ENCODE measurements around the gene CYP11A1.

CYP11A1 gene

GRCh38 chr15:74394090-74394846 lies 26.8 kb upstream of the CYP11A1 start:
- TF ChIP-seq POLR2AphosphoS5 (IDR thresholded peaks at IDR 0.05; ENCODE audit: low read depth, low read length) (no peak), REST (IDR thresholded peaks at IDR 0.05; ENCODE audit: insufficient read depth in 1 of 2, low read depth in 2 of 2, low read length in 2 of 2) (no peak), FOXP2 (optimal IDR thresholded peaks at IDR 0.05; ENCODE audit: borderline replicate concordance, extremely low read depth, extremely low read length, insufficient read depth) (no peak), SIN3A (IDR thresholded peaks at IDR 0.05; ENCODE audit: borderline replicate concordance, insufficient read depth, low read length) (no peak), TAF1 (IDR thresholded peaks at IDR 0.05; ENCODE audit: borderline replicate concordance, insufficient read depth, low read length) (no peak)

GRCh38 chr15:74393423-74393822 lies 26.0 kb upstream of the CYP11A1 start:
- TF ChIP-seq SIN3A (IDR thresholded peaks at IDR 0.05; ENCODE audit: borderline replicate concordance, insufficient read depth, low read length) (no peak), POLR2AphosphoS5 (IDR thresholded peaks at IDR 0.05; ENCODE audit: low read depth, low read length) (no peak), FOXP2 (optimal IDR thresholded peaks at IDR 0.05; ENCODE audit: borderline replicate concordance, extremely low read depth, extremely low read length, insufficient read depth) (no peak), TAF1 (IDR thresholded peaks at IDR 0.05; ENCODE audit: borderline replicate concordance, insufficient read depth, low read length) (no peak), REST (IDR thresholded peaks at IDR 0.05; ENCODE audit: insufficient read depth in 1 of 2, low read depth in 2 of 2, low read length in 2 of 2) (no peak)

- TF ChIP-seq REST (IDR thresholded peaks at IDR 0.05; ENCODE audit: insufficient read depth in 1 of 2, low read depth in 2 of 2, low read length in 2 of 2) (no peak), POLR2AphosphoS5 (IDR thresholded peaks at IDR 0.05; ENCODE audit: low read depth, low read length) (no peak), SIN3A (IDR thresholded peaks at IDR 0.05; ENCODE audit: borderline replicate concordance, insufficient read depth, low read length) (no peak), TAF1 (IDR thresholded peaks at IDR 0.05; ENCODE audit: borderline replicate concordance, insufficient read depth, low read length) (no peak), FOXP2 (optimal IDR thresholded peaks at IDR 0.05; ENCODE audit: borderline replicate concordance, extremely low read depth, extremely low read length, insufficient read depth) (no peak)
Observed at GRCh38 chr15:74392902-74393301, 25.5 kb upstream of the CYP11A1 start.

GRCh38 chr15:74392451-74392830 lies 25.0 kb upstream of the CYP11A1 start:
- TF ChIP-seq SIN3A (IDR thresholded peaks at IDR 0.05; ENCODE audit: borderline replicate concordance, insufficient read depth, low read length) (no peak), TAF1 (IDR thresholded peaks at IDR 0.05; ENCODE audit: borderline replicate concordance, insufficient read depth, low read length) (no peak), REST (IDR thresholded peaks at IDR 0.05; ENCODE audit: insufficient read depth in 1 of 2, low read depth in 2 of 2, low read length in 2 of 2) (no peak), POLR2AphosphoS5 (IDR thresholded peaks at IDR 0.05; ENCODE audit: low read depth, low read length) (no peak)
